SIG-M5 treated with dmso at 0.1 percent for 504 hours (cell line): Measurements from ENCODE around the gene LURAP1L.

Experiments used
- DNase-seq: peaks from one replicate; lab custom pipeline; 2025; ENCODE audit not compliant: unreplicated experiment; lab: John Stamatoyannopoulos, UW

LURAP1L gene, protein sequence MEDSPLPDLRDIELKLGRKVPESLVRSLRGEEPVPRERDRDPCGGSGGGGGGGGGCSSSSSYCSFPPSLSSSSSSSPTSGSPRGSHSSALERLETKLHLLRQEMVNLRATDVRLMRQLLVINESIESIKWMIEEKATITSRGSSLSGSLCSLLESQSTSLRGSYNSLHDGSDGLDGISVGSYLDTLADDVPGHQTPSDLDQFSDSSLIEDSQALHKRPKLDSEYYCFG

DNA sequence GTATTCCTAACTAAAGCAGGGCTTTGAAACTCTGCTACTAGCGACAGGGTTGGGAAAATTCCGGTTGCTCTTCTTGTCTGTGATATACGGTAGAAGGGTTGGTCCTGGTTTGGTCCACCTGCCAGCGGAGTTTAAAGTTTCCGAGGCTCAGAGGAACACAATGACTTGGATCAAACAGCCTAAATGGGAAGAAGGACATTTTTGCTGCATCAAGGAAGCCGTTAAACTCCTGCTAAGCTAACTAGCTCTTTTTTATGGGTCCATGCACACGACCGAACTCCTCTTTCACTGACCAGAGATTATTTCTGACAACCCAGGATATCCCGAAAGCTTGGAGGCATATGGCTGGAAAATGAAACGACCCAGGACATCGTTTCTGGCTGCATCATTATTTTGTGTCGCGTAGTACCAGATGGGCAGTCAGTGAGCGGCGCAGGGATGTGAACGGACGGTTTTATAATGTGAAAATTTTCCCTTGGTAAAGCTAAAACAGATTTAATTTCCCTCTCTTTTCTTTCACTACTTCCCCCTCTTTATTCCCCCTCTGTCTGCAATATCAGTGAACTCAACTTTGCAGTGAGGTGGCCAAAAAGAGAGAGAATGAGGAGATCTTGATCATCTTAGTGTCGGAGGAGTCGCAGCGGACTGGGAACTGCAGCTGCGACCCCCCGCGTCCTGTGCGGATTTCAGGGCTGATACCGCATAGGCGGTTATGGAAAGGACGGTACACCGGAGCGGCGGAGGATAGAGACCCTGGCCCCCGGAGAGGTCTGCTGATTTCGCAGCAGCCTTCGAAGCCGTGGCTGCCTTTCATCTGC is at the start of gene LURAP1L:
Gene LURAP1L (plus strand): TSS at position 160 of the 818 bp plus-strand sequence. CDS start 696 bp downstream, outside the sequence.
- DNase-seq: no peak

DNA sequence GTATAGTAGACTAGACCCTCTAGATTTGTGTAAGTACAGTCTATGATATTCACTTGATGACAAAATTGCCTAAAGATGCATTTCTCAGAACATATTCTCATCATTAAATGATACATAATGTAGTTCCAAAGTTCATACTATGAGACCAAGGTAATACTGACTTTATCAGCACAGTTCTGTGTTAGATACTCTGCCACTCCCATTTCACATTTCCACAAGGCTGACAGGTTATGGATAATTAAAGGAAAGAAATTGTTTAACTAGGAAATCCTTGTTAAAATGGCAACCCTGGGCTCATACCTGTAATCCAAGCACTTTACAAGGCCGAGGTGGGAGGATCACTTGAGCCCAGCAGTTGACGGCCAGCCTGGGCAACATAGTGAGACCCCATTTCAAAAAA is 48.0 kb upstream of the LURAP1L start:
- no peak for DNase-seq

DNA sequence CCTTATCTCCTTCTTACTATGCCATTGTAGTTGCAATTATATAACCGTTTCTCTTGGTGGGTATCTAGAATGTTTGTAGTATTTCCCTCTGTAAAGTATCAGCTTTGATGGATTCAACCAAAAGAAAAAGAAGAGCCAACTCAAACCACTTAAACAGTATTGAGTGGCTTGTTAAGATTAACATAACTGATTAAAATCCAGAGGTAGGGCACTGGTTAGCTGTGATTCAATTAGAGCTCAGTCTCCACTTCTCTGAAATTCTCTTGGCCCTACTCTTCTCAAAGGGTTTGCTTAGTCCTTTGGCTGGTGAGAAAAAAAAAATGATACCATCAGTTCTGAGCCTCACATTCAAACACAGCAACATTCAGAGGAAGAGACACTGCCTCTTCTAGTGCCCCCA is 44.6 kb upstream of the LURAP1L start:
- DNase-seq: no peak

DNA sequence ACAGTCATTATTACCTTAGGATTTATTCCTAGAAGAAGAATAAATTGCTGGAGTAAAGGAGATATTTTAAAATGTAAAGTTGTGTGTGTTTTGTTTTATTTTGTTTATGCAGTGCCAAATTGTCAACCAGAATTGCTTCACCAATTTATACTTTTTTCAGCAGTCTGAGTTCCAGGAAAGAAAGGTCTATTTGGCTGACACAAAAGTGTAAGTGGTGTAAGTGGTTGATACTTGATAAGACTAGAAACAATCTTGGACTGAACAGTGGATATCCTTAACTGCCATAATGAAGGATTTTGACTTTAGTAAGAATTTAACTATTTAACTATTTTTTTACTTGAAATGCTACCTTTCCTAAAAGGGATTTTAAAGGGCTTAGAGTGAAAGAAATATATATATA is 43.9 kb upstream of the LURAP1L start:
- DNase-seq: no peak

DNA sequence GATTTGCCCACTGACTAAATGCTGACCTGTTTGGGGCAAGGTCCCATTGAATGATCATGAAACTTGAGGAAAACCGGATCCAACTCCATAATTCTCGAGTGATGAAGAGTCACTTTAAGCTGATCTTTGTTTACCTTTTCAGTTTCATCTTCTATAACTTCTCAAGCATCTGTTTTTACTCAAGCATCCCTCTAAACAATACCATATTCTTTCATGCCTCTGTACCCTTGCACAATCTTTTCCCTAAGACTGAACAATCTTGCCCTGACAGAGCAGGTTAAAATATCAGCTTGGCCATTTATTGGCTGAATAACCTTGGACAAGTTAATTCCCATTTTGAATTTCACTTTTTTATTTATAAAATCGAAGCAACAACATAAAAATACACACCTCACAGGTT is 41.8 kb upstream of the LURAP1L start:
- no peak for DNase-seq

DNA sequence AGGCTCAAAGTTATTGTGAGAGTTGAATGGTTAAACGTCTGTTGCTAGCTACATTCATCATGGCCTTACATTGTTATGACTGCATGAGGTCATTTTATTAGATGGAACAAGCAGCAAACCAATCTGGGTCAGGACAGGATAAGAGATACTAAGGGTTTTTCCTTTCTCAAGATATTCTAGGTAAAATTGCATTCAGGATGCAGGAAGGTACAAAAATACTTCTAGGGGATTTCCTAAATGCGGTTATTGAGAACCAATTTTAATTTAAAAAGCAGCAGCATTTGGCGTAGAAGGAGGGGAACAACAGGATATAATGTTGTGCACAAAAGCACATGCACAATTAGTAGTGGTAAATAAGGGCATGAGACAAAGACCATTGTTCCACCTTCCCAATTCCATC is 39.2 kb upstream of the LURAP1L start:
- no peak for DNase-seq

DNA sequence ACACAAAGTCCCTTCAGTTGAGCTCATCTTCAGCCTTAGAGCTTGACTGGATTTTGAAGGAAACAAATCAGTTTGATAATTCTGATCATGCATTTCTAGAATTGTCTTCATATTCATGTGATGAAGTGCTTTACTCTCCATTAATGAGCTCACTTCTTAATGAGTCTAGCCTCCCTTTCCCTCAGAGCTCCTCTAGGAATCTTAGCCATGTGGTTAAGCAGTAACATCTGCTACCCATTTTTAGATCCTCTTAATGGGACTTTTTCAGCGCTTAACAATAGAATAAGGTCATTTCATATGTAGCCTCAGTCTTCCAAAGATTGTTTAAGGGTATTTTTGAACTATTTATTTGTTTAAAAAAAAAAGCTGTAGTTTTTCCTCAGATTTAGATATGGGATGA is 36.9 kb upstream of the LURAP1L start:
- DNase-seq: no peak

DNA sequence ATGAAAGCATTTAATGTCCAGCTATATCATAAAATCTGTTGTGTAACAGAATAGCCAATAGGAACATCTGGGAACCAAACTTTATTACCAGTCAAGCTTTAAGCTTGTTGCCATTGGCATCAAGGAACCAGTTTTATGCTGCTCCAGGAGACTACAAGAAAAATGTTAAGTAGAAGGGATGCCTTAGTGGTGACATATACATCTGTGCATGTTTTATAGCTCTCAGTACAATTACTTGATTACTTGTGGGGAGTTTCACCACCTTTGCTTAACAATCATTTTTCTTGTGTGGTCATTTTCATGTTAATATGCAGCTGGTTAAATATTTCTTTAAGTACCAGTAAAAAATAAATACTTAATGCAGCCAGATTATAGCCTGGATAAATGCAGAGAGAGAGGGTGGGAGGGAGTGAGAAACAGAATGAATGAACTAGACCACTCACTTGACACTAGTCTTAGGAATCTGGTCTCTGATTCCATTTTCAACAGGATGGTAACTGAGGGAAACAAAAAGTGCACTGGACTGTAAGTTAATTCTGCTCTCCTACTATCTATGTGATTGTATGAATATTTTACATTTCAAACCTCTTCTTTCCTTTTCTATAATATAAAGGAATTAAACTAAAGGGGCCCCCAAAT is 35.7 kb upstream of the LURAP1L start:
- no peak for DNase-seq

DNA sequence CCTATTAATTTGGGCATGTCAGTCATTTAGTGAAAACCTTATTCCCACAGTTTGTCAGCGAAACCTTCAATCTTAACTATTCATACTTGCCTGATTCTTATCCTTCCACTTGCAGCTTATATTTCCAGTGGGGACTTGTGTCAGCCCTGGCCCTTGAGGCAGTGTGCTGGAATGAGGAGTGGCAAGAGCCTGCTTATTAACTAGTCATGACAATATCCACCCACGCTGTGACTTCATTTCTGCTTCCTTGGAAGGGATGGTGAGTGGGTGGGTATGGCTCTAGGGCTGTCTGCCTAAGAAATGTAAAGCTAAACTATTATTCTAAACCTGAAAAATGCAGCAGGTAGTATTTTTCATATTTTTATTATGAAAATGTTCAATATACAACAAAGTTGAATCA is 34.0 kb upstream of the LURAP1L start:
- no peak for DNase-seq

DNA sequence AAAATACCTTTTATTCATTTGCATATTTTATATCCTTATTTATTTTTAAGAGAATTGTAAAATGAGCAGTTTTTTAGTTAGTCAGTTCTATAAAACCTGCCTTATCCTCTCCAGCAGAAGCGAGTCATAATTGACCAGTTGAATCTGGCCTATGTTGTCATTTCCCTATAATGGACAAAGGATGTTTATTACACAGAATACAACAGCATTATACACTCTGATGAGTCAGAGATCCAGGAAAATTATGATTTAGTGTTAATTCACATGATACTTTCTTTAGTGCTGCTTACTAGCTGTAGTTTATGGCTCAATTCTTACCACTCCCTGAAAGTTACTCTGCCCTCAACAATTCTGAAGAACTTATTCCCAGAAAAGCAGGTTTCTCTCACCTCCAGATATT is 26.8 kb upstream of the LURAP1L start:
- no peak for DNase-seq

DNA sequence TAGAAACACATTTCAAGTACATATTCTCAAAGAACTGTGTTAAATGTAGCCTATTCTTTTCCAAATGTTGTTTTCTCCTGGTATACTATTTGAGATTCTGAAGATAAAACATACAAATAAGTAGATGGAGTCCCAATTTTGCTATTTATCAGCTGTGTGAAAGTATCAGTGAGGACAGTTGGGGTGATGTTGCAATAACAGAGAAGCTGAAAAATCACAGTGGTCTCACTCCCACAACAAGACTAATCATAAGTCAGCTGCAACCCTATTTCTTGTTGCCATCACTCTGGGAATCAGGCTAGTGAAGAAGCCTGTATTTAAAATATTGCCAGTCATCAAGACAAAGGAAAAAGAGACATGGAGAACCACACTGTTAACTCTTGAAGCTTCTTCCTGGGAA is 25.9 kb upstream of the LURAP1L start:
- DNase-seq: no peak

DNA sequence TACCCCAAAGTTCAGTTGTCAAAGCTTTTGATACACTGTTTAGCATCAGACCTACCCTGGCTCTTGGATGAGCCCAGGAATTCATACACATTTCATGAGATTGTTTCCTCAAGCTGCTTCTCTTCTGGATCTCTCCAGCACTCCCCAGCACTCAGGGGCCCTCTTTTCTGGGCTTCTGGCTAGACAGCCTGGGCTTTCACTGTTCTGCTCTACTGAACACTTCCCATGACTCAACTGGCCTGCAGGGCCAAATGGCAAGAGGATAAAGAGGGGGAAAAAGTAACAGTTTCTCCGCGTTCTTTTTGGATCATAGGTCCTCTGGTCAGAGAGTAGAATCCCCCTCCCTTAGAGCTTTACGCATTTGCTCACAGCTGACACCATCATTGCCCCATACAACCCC is 20.9 kb upstream of the LURAP1L start:
- DNase-seq: no peak

DNA sequence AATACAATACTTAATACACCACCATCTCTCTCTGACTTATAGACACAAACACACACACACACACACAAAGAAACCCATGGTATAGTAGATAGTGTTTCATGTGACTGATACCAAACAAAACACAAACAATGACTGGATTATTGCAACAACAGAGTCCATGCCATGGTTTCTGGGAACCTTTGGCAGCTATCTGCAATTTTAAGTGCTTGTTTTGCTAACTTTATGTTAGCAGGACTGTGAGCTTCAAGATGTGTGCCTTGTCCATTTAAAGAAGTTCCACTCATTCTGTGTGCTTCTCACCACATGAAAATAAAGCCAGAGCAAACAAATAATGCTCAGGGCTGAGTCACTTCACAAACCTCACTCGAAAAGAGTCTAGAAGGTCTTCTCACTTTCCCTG is 15.1 kb upstream of the LURAP1L start:
- DNase-seq: no peak

DNA sequence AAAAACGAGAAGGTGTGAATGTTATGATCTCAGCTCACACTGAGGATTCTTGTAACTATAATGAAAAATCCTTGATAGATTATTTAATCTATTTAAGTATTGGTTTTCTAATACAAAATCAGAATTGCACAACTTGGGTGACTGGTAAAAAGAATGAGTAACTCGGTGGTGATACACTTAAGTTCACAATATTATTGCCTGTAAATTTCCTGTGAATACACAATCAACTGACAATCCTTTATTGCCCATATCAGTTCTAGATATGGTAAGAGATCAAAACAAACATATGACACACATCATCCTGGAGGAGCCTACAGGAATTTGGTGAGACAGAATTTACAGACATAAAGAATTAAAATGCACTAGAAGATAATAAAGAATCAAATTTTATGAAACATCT is 14.1 kb upstream of the LURAP1L start:
- DNase-seq: no peak

DNA sequence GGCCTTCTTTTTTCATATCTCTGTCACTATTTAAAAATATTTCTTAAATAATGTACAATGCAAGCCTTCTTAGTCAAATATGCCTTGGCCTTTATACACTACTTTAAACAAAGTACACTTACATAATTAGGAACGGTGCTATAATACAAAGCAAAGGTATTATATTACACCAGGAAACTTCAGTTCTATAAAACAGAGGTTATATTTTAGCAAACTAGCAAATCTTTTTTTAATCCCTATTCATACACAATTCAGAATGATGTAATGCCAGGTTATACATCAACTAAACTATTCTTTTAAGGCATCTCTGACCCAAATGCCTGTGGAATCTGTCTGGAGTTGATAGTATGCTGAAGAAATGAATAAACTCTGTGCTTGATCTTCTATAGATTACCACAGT is 10.7 kb upstream of the LURAP1L start:
- no peak for DNase-seq

DNA sequence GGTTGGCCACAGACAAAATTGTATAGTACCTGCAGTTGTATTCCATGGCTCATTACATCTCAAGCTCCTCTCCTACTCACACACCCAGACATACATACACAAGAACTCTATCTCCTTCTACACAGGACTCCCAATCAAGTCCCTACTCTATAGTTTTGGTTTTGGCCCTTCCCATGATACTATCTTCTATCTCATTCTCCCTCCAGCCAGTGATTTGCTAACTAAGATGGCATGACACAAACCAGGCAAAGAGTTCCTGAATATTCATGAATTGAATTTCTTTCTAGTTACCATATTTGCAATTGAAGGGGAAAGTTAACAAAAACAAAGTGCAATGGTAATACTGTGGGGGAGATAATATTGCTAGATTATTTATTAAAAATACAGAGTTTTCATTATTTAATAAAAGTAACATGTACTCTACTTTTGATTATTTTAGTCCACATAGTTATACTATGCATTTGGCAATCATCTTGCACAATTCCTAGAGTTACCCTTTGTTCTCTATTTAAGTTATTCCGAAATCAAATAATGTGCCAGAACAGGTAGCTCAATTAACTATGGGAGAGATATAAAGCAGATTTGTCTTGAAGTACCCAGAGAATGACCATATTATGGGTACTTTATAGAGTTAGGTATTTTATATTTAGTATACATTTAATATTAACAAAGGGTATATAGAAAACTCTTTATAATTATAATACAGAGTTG is 9.6 kb upstream of the LURAP1L start:
- DNase-seq: no peak

DNA sequence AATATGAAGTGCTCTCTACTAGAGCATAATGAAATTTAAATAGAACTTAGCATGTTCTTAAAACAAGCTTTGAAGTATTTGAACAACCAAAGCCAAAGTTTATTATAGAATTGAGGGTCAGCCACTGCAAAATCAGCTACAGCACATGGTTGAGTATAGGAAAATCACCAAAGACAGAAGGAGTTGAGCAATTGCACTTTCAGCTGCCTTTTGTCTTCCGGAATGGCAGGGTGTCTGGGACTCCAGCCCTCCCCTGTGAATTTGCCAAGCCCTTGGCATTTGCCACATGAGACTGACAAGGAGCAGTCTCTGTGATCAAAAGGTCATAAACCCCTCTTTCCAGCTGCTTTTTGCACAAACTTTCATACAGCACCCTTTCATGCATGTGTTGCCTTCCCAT is 8.5 kb upstream of the LURAP1L start:
- DNase-seq: no peak

DNA sequence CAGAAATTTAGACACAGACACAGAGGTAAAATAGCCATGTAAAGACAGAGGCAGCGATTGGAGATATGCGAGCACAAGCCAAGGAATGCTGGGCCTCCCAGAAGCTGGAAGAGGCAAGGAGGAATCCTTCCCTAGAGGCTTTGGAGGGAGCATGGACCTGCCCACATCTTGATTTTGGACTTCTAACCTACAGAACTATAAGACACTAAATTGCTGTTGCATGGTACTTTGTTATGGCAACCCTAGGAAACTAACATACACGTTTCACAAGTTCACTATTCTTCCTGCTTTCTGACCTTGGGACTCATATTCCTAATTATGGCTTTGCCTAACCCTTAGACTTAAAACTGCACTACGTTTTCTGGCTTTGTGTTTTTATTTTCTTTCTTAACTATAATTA is 4.6 kb upstream of the LURAP1L start:
- no peak for DNase-seq

DNA sequence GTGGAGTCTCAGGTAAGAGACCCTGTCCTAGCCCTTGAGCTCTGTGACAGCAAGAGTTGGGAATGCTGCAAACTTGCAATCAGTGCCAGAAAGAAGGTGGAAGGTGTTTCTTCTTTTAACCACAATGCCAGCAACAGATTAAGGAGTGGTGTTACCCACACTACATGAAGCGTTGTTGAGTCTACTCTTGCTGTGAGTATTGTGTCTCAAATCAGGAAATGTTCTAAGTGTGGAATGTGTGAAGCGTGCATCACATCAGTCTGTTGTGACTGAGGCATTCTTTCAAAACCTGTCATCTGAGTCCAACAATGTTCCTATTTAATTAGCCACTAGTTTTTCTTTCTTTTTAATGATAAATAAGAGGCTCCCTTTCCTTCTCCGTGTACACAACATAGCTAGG is 2.9 kb upstream of the LURAP1L start:
- DNase-seq: no peak

DNA sequence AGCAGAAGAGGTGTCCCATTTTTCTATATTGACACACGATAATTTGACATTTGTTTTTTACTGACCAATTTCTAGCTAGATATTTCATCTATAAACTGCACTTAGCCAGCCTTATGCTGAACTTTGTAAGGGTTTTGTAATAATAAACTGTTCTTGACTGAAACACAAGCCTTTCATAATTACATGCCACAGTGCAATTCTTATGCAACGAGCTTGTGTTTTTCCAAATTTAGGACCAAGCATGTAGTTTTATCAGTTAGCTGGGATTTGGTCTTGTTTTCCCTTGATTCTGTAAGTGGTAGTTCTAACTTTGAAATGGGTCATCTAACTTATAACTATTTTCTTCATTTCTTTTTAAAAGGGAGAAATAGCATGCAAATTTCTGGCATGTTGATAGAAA is 1.3 kb upstream of the LURAP1L start:
- no peak for DNase-seq

DNA sequence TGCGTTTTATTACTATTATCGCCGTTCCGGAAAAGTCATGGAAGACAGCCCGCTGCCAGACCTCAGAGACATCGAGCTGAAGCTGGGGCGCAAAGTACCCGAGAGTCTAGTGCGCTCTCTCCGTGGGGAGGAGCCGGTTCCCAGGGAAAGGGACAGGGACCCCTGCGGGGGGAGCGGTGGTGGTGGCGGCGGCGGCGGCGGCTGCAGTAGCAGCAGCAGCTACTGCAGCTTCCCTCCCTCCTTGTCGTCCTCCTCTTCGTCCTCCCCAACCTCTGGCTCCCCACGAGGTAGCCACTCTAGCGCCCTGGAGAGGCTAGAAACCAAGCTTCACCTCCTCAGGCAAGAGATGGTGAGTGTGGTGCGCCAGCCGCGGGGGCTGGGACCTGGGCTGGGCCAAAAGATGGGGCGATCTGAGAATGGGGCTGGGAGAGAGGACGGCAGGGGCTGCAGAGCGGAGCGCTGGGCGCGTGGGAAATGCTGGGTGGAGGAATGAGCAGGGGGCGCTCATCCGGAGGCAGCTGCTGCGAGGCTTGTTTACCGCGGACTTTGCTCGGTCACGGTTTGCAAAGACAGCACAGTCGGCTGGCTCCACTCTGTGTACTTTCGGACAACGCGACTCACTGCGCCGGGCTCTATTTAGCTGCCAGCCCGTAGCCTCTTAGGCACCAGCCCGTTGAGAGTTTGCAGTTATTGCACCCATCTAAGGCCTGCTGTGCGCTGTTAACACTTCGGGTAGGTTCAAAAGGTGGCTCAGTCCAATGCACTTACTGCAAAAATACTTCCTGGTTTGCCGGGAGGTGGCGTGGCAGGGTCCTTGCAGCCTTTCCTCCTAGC is 1.1 kb downstream of the LURAP1L start:
- DNase-seq: no peak
